HEK293T (cell line): ENCODE measurements around the gene PCBP2.

Source experiments
- CTCF ChIA-PET: fragments of 350-600 bp; formaldehyde crosslinking; extraction: SDS; loops from one replicate; lab custom pipeline; 2021; ENCODE audit warnings: antibody characterized with exemption, inconsistent platforms; lab: Yijun Ruan, JAX
- POLR2A ChIA-PET: fragments of 350-600 bp; formaldehyde crosslinking; extraction: SDS; loops from one replicate; lab custom pipeline; 2020; ENCODE audit warnings: antibody characterized with exemption, inconsistent platforms; lab: Yijun Ruan, JAX
- DNase-seq: peaks from one replicate; pipeline ENCODE4 v3.0.0; 2012; ENCODE audit warnings: mixed read lengths; ENCODE audit errors: extremely low spot score
- ARNT ChIP-seq: fragments of 450-650 bp; IDR thresholded peaks from 2 replicates; pipeline ENCODE4 v1.6.1; 2017; ENCODE audit warnings: mild to moderate bottlenecking
- BHLHE40 ChIP-seq: fragments of 450-650 bp; IDR thresholded peaks from 2 replicates; pipeline ENCODE4 v1.6.1; 2016; ENCODE audit warnings: mild to moderate bottlenecking, moderate library complexity, borderline replicate concordance
- CTBP1 ChIP-seq: fragments of 450-650 bp; IDR thresholded peaks from 2 replicates; pipeline ENCODE4 v1.6.1; 2016; ENCODE audit warnings: borderline replicate concordance
- ELF4 ChIP-seq: fragments of 450-650 bp; IDR thresholded peaks from 2 replicates; pipeline ENCODE4 v1.6.1; 2017; ENCODE audit warnings: antibody characterized with exemption
- FOXA1 ChIP-seq: fragments of 450-650 bp; IDR thresholded peaks from 2 replicates; pipeline ENCODE4 v1.6.1; 2016; ENCODE audit warnings: mild to moderate bottlenecking
- FOXK2 ChIP-seq: fragments of 450-650 bp; IDR thresholded peaks from 2 replicates; pipeline ENCODE4 v1.6.1; 2016; ENCODE audit warnings: mild to moderate bottlenecking
- FOXM1 ChIP-seq: fragments of 450-650 bp; IDR thresholded peaks from 2 replicates; pipeline ENCODE4 v1.6.1; 2017; ENCODE audit warnings: mild to moderate bottlenecking, borderline replicate concordance
- HDGF ChIP-seq: fragments of 450-650 bp; IDR thresholded peaks from 2 replicates; pipeline ENCODE4 v1.6.1; 2017; ENCODE audit warnings: antibody characterized with exemption, borderline replicate concordance
- L3MBTL2 ChIP-seq: fragments of 450-650 bp; conservative IDR thresholded peaks from 2 replicates; pipeline ENCODE4 v1.6.1; 2016; ENCODE audit warnings: mild to moderate bottlenecking
- LEF1 ChIP-seq: fragments of 450-650 bp; IDR thresholded peaks from 2 replicates; pipeline ENCODE4 v1.6.1; 2017; ENCODE audit warnings: mild to moderate bottlenecking, borderline replicate concordance
- NFRKB ChIP-seq: fragments of 450-650 bp; IDR thresholded peaks from 2 replicates; pipeline ENCODE4 v1.6.1; 2016; ENCODE audit warnings: mild to moderate bottlenecking, moderate library complexity
- PKNOX1 ChIP-seq: fragments of 450-650 bp; IDR thresholded peaks from 2 replicates; pipeline ENCODE4 v1.6.1; 2016
- SP1 ChIP-seq: fragments of 450-650 bp; IDR thresholded peaks from 2 replicates; pipeline ENCODE4 v1.6.1; 2017
- SUZ12 ChIP-seq: fragments of 450-650 bp; IDR thresholded peaks from 2 replicates; pipeline ENCODE4 v1.6.1; 2016; ENCODE audit warnings: mild to moderate bottlenecking
- TARDBP ChIP-seq: fragments of 450-650 bp; IDR thresholded peaks from 2 replicates; pipeline ENCODE4 v1.6.1; 2016
- ZNF384 ChIP-seq: fragments of 450-650 bp; IDR thresholded peaks from 2 replicates; pipeline ENCODE4 v1.6.1; 2016

PCBP2 gene

GRCh38 chr12:53453953-53454640 lies 2.2 kb downstream of the PCBP2 start:
- DNase-seq = no peak
- POLR2A ChIA-PET = interaction anchor here (1.1 to 2.5 kb wide), 7 partner anchors 11 to 133 kb away, joined by 3 to 8 read pairs (median 5); partner anchors contain the start of genes AAAS, PRR13 and TARBP2
- CTCF ChIA-PET = no interaction called here
- TF ChIP-seq LEF1 (no peak), FOXK2 (no peak), FOXM1 (no peak), PKNOX1 (no peak), NFRKB (no peak), CTBP1 (no peak), SP1 (no peak), ARNT (no peak)

GRCh38 chr12:53454707-53455106 lies 2.8 kb downstream of the PCBP2 start:
- POLR2A ChIA-PET = interaction anchor here (1.1 to 2.5 kb wide), 6 partner anchors 10 to 46 kb away, joined by 3 to 8 read pairs (median 5); partner anchors contain the start of genes PRR13 and TARBP2
- CTCF ChIA-PET = interaction anchor here (1.4 kb wide), 1 partner anchor 22 kb away, joined by 3 read pairs; no protein-coding TSS in a partner anchor
- DNase-seq = no peak
- no peak for TF ChIP-seq NFRKB
- no peak for TF ChIP-seq PKNOX1
- no peak for TF ChIP-seq LEF1
- no peak for TF ChIP-seq SUZ12
- TF ChIP-seq CTBP1 = no peak
- TF ChIP-seq L3MBTL2 = no peak
- no peak for TF ChIP-seq BHLHE40
- no peak for TF ChIP-seq HDGF
- no peak for TF ChIP-seq FOXK2
- TF ChIP-seq TARDBP = no peak
- no peak for TF ChIP-seq FOXA1
- TF ChIP-seq ELF4 = no peak
- no peak for TF ChIP-seq ZNF384
- TF ChIP-seq ARNT = no peak
- no peak for TF ChIP-seq SP1
- TF ChIP-seq FOXM1 = no peak

- ChIA-PET POLR2A (interaction anchor here (2.2 kb wide), 1 partner anchor 17 kb away, joined by 9 read pairs; no protein-coding TSS in a partner anchor), CTCF (no interaction called here)
- TF ChIP-seq NFRKB (no peak), TARDBP (no peak), FOXA1 (no peak), FOXK2 (no peak), ZNF384 (no peak), L3MBTL2 (no peak), FOXM1 (no peak), HDGF (no peak), SUZ12 (no peak), CTBP1 (no peak), PKNOX1 (no peak), ARNT (no peak), BHLHE40 (no peak), SP1 (no peak), ELF4 (no peak), LEF1 (no peak)
- DNase-seq = no peak
These were observed 4.9 kb downstream of the PCBP2 start for GRCh38 chr12:53456654-53457366.

GRCh38 chr12:53459097-53459496 lies 7.2 kb downstream of the PCBP2 start:
- no peak for DNase-seq
- TF ChIP-seq FOXM1 = no peak
- no peak for TF ChIP-seq LEF1
- no peak for TF ChIP-seq CTBP1
- TF ChIP-seq PKNOX1 = no peak
- no peak for TF ChIP-seq SP1
- no peak for TF ChIP-seq TARDBP
- TF ChIP-seq NFRKB = no peak
- TF ChIP-seq HDGF = no peak
- no peak for TF ChIP-seq ARNT
- no peak for TF ChIP-seq ELF4
- no peak for TF ChIP-seq ZNF384
- no peak for TF ChIP-seq SUZ12
- TF ChIP-seq BHLHE40 = no peak
- no peak for TF ChIP-seq L3MBTL2
- no peak for TF ChIP-seq FOXA1
- no peak for TF ChIP-seq FOXK2
- ChIA-PET POLR2A (interaction anchor here (1.9 to 2.2 kb wide), 2 partner anchors 15 to 35 kb away, joined by 4 to 9 read pairs; no protein-coding TSS in a partner anchor), CTCF (no interaction called here)

GRCh38 chr12:53461059-53461458 lies 9.2 kb downstream of the PCBP2 start:
- TF ChIP-seq NFRKB (no peak), SP1 (no peak), PKNOX1 (no peak), ELF4 (no peak), SUZ12 (no peak), FOXK2 (no peak), HDGF (no peak), CTBP1 (no peak), TARDBP (no peak), L3MBTL2 (no peak), FOXA1 (no peak), ARNT (no peak), BHLHE40 (no peak), LEF1 (no peak), FOXM1 (no peak), ZNF384 (no peak)
- ChIA-PET POLR2A (no interaction called here), CTCF (no interaction called here)
- DNase-seq = no peak
